Chondrocyte (in vitro differentiated cells): ENCODE measurements around the gene HARBI1. TPM values are rescaled to one million over a fixed set of nuclear protein-coding genes. Genes with fewer than 3 reads are reported as not detected.

Experiments used
- DNase-seq: peaks from one replicate; pipeline ENCODE4 v3.0.0; 2021; ENCODE audit warnings: mixed read lengths, low spot score
- H3K27ac Mint-ChIP-seq: one replicate; pipeline ENCODE4 v1.8.0; 2021; ENCODE audit warnings: mild to moderate bottlenecking, moderate library complexity, mixed read lengths; ENCODE audit not compliant: unreplicated experiment
- H3K27me3 Mint-ChIP-seq: 2 replicates; pipeline ENCODE4 v1.8.0; 2021; ENCODE audit warnings: low read depth, mixed read lengths
- H3K36me3 Mint-ChIP-seq: 2 replicates; pipeline ENCODE4 v1.8.0; 2021; ENCODE audit warnings: low read depth, mixed read lengths
- H3K4me1 Mint-ChIP-seq: 2 replicates; pipeline ENCODE4 v1.8.0; 2021; ENCODE audit warnings: low read depth, mild to moderate bottlenecking, mixed read lengths
- H3K4me3 Mint-ChIP-seq: one replicate; pipeline ENCODE4 v1.8.0; 2021; ENCODE audit warnings: mild to moderate bottlenecking, moderate library complexity, mixed read lengths; ENCODE audit not compliant: unreplicated experiment
- H3K9me3 Mint-ChIP-seq: 2 replicates; pipeline ENCODE4 v1.8.0; 2021; ENCODE audit warnings: low read depth, mixed read lengths
- CTCF ChIP-seq: fragments of 200-600 bp; sonication (generic); IDR thresholded peaks from 2 replicates; pipeline ENCODE4 v1.5.0; 2021; ENCODE audit warnings: antibody characterized with exemption, mild to moderate bottlenecking, moderate library complexity
- total RNA-seq: library from RNA; stranded (reverse); gene quantifications from 3 replicates; pipeline ENCODE4 v1.2.1, GENCODE V29; 2021

HARBI1 gene
- total RNA-seq, 1 donor from 2014 or later = 7.3 TPM

- H3K9me3 Mint-ChIP-seq = no peaks in the 10 kb centered on the region
- H3K4me3 Mint-ChIP-seq = no peak overlapping the region
- TF ChIP-seq CTCF = no peak
- no peak overlapping the region for H3K27ac Mint-ChIP-seq
- no peaks in the 10 kb centered on the region for H3K27me3 Mint-ChIP-seq
- no peak for DNase-seq
- H3K36me3 Mint-ChIP-seq = peaks cover 14% of the 10 kb centered on the region
- H3K4me1 Mint-ChIP-seq = peaks cover 7% of the 10 kb centered on the region
These were observed 8.4 kb upstream of the HARBI1 start for GRCh38 chr11:46625406-46625805.

GRCh38 chr11:46618837-46619236, 1.8 kb upstream of the HARBI1 start:
- H3K4me3 Mint-ChIP-seq = peak overlapping the region; percentile 97
- no peaks in the 10 kb centered on the region for H3K9me3 Mint-ChIP-seq
- peaks cover 36% of the 10 kb centered on the region for H3K4me1 Mint-ChIP-seq
- no peak for TF ChIP-seq CTCF
- peaks cover 6% of the 10 kb centered on the region for H3K36me3 Mint-ChIP-seq
- H3K27me3 Mint-ChIP-seq = no peaks in the 10 kb centered on the region
- no peak for DNase-seq
- peak overlapping the region; percentile 100 for H3K27ac Mint-ChIP-seq

- Mint-ChIP-seq H3K4me1 (peaks cover 36% of the 10 kb centered on the region), H3K9me3 (no peaks in the 10 kb centered on the region), H3K27me3 (no peaks in the 10 kb centered on the region), H3K36me3 (peaks cover 6% of the 10 kb centered on the region), H3K4me3 (peak overlapping the region; percentile 97), H3K27ac (peak overlapping the region; percentile 100)
- peak; percentile 31 for TF ChIP-seq CTCF
- no peak for DNase-seq
These were observed 916 bp upstream of the HARBI1 start for GRCh38 chr11:46617972-46618314.

GRCh38 chr11:46616551-46617133, 385 bp downstream of the HARBI1 start:
- Mint-ChIP-seq H3K27ac (peak overlapping the region; percentile 100), H3K9me3 (no peaks in the 10 kb centered on the region), H3K4me1 (peaks cover 37% of the 10 kb centered on the region), H3K4me3 (peak overlapping the region; percentile 97), H3K27me3 (no peaks in the 10 kb centered on the region), H3K36me3 (peaks cover 3% of the 10 kb centered on the region)
- no peak for DNase-seq
- no peak for TF ChIP-seq CTCF

GRCh38 chr11:46615756-46616155, 1.3 kb downstream of the HARBI1 start:
- Mint-ChIP-seq H3K4me1 (peaks cover 35% of the 10 kb centered on the region), H3K4me3 (peak overlapping the region; percentile 22), H3K9me3 (no peaks in the 10 kb centered on the region), H3K36me3 (peaks cover 3% of the 10 kb centered on the region), H3K27me3 (no peaks in the 10 kb centered on the region), H3K27ac (no peak overlapping the region)
- no peak for DNase-seq
- no peak for TF ChIP-seq CTCF
